Ishikawa (cell line): ENCODE measurements around the gene MOBP.

Experiments
- CEBPB ChIP-seq: IDR thresholded peaks from 2 replicates; pipeline ENCODE4 v1.6.1; 2012
- CREB1 ChIP-seq: IDR thresholded peaks from 2 replicates; pipeline ENCODE4 v1.6.1; 2012; ENCODE audit warnings: low read depth
- EGR1 ChIP-seq: IDR thresholded peaks from 2 replicates; pipeline ENCODE4 v1.6.1; 2012
- EP300 ChIP-seq: IDR thresholded peaks from 2 replicates; pipeline ENCODE4 v1.6.1; 2012; ENCODE audit warnings: borderline replicate concordance
- FOXM1 ChIP-seq: IDR thresholded peaks from 2 replicates; pipeline ENCODE4 v1.6.1; 2012; ENCODE audit warnings: low read depth, borderline replicate concordance
- NFIC ChIP-seq: IDR thresholded peaks from 2 replicates; pipeline ENCODE4 v1.6.1; 2012
- RAD21 ChIP-seq: IDR thresholded peaks from 2 replicates; pipeline ENCODE4 v1.6.1; 2012; ENCODE audit warnings: low read depth
- TAF1 ChIP-seq: IDR thresholded peaks from 2 replicates; pipeline ENCODE4 v1.6.1; 2012; ENCODE audit warnings: low read depth, mild to moderate bottlenecking
- TCF12 ChIP-seq: IDR thresholded peaks from 2 replicates; pipeline ENCODE4 v1.6.1; 2012; ENCODE audit warnings: low read depth
- TEAD4 ChIP-seq: IDR thresholded peaks from 2 replicates; pipeline ENCODE4 v1.6.1; 2012
- YY1 ChIP-seq: IDR thresholded peaks from 2 replicates; pipeline ENCODE4 v1.6.1; 2012; ENCODE audit warnings: low read depth
- ZBTB7A ChIP-seq: IDR thresholded peaks from 2 replicates; pipeline ENCODE4 v1.6.1; 2012; ENCODE audit warnings: low read depth
- TF ChIP-seq, protein P1 (sequence below): IDR thresholded peaks from 2 replicates; pipeline ENCODE4 v1.6.1; 2012; ENCODE audit warnings: low read depth, mild to moderate bottlenecking
- TF ChIP-seq, protein P2 (sequence below): IDR thresholded peaks from 2 replicates; pipeline ENCODE4 v1.6.1; 2012
- TF ChIP-seq, protein P3 (sequence below): IDR thresholded peaks from 2 replicates; pipeline ENCODE4 v1.6.1; 2012

Gene MOBP, protein sequence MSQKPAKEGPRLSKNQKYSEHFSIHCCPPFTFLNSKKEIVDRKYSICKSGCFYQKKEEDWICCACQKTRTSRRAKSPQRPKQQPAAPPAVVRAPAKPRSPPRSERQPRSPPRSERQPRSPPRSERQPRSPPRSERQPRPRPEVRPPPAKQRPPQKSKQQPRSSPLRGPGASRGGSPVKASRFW

DNA sequence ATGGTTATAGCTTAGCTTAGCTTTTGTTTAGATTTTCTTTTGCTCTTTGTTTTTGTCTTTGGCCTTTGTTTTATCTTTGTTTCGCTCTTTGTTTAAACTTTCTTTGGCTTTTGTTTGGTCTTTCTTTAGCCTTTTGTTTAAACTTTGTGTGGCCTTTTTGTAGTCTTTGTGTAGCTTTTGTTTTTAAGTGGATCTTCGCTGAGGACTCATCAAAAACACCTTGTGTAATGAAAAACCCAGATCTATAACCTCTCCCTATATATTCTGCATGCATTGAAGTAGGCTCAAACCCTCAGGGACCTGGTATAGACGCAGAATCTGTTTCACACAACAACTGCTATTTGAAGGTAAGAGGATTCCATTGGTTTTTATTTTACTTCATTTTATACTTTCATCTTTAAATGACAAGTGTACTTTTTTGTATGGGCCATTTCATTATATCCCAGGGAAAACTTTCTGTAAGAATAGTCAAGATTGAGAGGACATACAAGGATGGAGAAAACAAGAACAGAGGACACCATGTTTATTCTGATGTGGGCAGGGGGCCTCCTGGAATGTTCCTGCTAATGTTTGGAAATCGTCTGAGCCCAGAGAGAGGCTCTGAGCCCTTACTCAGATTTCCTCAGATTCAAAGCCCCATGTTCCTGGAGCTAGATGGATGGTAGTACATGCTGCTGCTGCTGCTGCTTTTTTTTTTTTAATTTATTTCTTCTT is at the start of gene MOBP:
TSS of gene MOBP (plus strand) at position 287 of the 714 bp plus-strand sequence. CDS start 34,390 bp downstream, outside the sequence.
- TF ChIP-seq, protein P1, sequence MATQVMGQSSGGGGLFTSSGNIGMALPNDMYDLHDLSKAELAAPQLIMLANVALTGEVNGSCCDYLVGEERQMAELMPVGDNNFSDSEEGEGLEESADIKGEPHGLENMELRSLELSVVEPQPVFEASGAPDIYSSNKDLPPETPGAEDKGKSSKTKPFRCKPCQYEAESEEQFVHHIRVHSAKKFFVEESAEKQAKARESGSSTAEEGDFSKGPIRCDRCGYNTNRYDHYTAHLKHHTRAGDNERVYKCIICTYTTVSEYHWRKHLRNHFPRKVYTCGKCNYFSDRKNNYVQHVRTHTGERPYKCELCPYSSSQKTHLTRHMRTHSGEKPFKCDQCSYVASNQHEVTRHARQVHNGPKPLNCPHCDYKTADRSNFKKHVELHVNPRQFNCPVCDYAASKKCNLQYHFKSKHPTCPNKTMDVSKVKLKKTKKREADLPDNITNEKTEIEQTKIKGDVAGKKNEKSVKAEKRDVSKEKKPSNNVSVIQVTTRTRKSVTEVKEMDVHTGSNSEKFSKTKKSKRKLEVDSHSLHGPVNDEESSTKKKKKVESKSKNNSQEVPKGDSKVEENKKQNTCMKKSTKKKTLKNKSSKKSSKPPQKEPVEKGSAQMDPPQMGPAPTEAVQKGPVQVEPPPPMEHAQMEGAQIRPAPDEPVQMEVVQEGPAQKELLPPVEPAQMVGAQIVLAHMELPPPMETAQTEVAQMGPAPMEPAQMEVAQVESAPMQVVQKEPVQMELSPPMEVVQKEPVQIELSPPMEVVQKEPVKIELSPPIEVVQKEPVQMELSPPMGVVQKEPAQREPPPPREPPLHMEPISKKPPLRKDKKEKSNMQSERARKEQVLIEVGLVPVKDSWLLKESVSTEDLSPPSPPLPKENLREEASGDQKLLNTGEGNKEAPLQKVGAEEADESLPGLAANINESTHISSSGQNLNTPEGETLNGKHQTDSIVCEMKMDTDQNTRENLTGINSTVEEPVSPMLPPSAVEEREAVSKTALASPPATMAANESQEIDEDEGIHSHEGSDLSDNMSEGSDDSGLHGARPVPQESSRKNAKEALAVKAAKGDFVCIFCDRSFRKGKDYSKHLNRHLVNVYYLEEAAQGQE = no peak
- TF ChIP-seq EGR1 = no peak
- TF ChIP-seq EP300 = no peak
- TF ChIP-seq NFIC = no peak

DNA sequence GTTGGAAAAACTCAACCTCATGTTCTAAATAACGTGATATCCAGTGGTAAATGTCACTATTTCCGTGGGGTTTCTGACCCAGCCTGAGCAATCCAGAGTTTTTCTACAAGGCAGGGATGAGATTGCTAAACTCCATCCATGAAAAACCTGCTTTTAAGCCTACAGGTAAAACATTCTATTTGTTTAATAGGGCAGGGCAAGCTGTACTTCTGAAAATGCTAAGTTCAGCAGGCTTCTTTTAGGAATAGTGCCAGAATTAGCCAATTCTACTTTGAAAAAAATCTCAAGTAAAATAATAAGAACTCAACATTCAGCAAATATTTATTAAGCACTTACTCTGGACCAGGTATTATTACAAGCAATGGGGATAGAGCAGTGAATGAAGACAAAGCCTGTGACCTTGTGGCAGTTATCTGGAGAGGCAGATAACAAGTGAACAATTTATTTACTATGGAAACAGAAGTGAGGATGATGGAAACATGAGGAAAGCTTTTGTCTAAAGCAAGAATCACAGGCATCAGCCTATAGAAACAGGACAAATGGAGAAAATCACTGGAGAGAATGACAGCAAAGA is 47.7 kb upstream of the MOBP start:
- TF ChIP-seq, protein P2, sequence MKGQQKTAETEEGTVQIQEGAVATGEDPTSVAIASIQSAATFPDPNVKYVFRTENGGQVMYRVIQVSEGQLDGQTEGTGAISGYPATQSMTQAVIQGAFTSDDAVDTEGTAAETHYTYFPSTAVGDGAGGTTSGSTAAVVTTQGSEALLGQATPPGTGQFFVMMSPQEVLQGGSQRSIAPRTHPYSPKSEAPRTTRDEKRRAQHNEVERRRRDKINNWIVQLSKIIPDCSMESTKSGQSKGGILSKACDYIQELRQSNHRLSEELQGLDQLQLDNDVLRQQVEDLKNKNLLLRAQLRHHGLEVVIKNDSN = no peak
- TF ChIP-seq ZBTB7A (no peak), EGR1 (no peak), TAF1 (no peak)

DNA sequence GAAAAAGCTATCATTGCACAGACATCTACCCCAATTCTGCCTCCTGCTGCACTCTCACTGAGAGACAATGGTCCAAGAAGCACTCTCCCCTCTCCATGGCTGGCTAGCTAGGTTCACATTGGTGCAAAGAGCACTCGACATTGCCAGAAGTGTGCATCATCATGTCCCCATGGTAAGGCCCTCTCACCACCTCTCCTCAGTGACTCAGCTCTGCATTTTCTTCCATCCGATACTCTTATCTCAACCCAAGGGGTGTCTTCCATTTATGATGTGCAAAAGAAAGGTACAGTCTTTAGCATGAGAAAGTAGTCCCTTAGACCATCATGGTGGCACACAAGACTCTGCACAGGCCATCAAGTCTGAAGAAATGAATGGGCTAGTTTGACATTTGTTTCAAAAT is 46.9 kb upstream of the MOBP start:
- TF ChIP-seq TCF12 = no peak
- no peak for TF ChIP-seq CREB1
- TF ChIP-seq, protein P1 = no peak
- TF ChIP-seq CEBPB = no peak
- TF ChIP-seq, protein P2 = no peak
- no peak for TF ChIP-seq TAF1
- no peak for TF ChIP-seq TEAD4
- TF ChIP-seq FOXM1 = no peak
- TF ChIP-seq EGR1 = no peak
- TF ChIP-seq, protein P3, sequence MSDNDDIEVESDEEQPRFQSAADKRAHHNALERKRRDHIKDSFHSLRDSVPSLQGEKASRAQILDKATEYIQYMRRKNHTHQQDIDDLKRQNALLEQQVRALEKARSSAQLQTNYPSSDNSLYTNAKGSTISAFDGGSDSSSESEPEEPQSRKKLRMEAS = no peak
- TF ChIP-seq NFIC = no peak
- no peak for TF ChIP-seq ZBTB7A
- no peak for TF ChIP-seq EP300
- no peak for TF ChIP-seq RAD21

DNA sequence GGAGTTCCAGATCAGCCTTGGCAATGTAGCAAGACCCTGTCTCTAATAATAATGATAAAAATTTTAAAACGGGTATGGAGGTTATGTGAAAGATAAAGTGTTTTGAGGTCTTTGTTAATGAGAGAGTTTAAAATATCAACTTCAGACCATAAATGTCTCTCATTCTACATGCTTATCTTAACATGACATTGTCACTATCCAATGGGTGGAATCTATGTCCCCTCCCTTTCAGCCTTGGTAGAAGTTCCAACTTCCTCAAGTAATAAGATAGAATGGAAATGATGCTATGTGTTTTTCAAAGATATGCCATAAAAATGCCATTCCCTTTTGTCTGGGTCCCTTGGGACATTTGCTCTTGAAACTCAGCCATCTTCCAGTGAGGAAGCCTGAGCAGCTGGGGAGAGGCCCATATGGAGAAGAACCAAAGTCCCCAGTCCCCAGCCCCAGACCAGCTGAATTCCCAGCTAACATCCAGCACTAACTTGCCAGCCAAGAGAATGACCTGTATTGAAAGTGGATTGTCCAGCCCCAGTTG is 44.0 kb upstream of the MOBP start:
- TF ChIP-seq EP300 (no peak), ZBTB7A (no peak)

DNA sequence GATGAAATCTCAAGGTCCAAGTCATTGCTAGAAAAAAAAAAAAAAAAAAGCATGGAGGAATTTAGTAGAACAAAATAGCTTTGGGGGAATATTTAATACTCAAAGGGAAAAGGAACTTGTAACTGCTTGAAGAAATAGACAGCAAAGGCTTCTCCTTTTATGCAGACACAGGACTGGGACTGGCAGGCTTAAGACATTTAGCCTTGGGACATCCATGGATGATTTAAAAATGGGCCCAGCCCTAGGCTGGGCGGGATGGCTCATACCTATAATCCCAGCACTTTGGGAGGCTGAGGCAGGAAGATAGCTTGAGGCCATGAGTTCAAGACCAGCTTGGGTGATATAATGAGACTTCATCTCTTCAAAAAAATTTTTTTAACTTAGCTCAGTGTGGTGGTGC is 41.2 kb upstream of the MOBP start:
- TF ChIP-seq EGR1 = no peak
- no peak for TF ChIP-seq YY1
- no peak for TF ChIP-seq TCF12

DNA sequence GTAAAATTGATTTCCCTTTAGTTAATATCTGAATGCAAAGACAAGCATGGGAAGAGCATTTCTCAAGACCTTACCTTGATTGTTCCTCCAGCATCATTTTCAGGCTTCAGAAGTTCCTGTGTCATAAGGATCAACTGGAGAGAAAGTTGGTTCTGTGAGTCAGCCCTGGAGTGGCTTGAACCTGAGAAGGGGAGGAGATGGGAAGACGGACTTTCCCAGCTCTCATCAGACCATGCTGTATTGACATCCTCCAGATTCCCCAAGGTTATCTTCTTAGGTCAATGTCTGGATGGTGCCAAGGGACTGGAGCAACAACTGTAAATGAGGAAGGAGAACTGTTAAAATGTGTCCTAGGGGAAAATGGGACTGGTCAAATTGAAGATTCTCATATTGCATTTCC is 40.0 kb upstream of the MOBP start:
- no peak for TF ChIP-seq EGR1
- no peak for TF ChIP-seq EP300
- TF ChIP-seq ZBTB7A = no peak
- TF ChIP-seq FOXM1 = no peak
- TF ChIP-seq CREB1 = no peak

DNA sequence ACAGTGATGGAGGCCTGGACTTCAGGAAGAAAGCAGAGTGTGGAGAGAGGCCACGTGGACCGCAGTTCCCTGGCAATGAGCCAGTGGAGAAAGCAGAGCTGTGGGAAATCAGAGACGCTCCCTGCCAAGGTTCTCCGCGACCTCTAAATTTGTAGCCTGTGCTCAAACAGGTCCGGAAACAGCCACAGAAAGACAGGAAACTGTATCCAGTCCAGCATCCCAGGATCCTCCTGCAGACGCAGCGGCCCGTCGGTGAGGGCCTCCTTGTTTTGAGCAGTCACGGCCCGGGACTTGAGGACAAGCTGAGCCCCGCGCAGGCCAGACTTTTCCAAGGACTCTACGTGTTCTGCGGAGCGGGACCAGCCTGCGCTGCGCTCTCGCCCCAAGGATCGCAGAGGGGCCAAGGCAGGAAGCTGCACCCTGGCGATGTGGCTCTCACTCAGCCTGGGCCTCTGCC is 38.7 kb upstream of the MOBP start:
- no peak for TF ChIP-seq EGR1
- TF ChIP-seq CREB1 = no peak
- no peak for TF ChIP-seq EP300
- no peak for TF ChIP-seq TCF12
- no peak for TF ChIP-seq RAD21
- TF ChIP-seq FOXM1 = no peak
- TF ChIP-seq YY1 = no peak
